ENCODE data around the gene INSC. TPM values are rescaled to one million over a fixed set of nuclear protein-coding genes. Genes with fewer than 3 reads are reported as not detected.

Gene INSC
- total RNA-seq, 1 donor from 2014 or later, result 2.3 TPM

DNA sequence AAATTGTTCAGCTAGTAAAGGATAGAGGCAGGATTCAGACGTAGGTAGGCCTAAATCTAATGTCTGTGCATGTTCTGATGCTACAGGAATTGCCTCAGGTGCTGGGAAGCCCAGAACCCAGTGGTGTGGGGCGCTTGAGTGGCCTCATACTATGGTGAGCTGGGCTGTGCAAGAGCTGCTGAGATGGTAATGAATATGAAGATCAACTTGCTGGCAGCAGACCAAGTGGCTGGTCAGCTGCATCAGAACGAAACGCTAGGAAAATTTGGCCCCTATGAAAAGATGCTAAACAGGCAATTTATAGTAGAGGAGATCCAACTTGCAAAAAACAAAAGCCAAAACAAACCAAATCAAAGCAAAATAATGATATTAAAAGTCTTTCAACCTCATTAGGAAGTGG, 102.7 kb downstream of the INSC start:
- no peak for DNase-seq

- DNase-seq, result no peak
Measured at GRCh38 chr11:15222777-15223176, 108.1 kb downstream of the INSC start.

- no peak for DNase-seq
Measured at GRCh38 chr11:15223318-15223717, 108.6 kb downstream of the INSC start.

- no peak for DNase-seq
Measured at GRCh38 chr11:15224466-15224865, 109.7 kb downstream of the INSC start.

- no peak for DNase-seq
Measured at GRCh38 chr11:15227011-15227410, 112.3 kb downstream of the INSC start.

GRCh38 chr11:15228331-15228849, 113.7 kb downstream of the INSC start:
- no peak for DNase-seq

- DNase-seq, result no peak
Measured at GRCh38 chr11:15229069-15229468, 114.3 kb downstream of the INSC start.

DNA sequence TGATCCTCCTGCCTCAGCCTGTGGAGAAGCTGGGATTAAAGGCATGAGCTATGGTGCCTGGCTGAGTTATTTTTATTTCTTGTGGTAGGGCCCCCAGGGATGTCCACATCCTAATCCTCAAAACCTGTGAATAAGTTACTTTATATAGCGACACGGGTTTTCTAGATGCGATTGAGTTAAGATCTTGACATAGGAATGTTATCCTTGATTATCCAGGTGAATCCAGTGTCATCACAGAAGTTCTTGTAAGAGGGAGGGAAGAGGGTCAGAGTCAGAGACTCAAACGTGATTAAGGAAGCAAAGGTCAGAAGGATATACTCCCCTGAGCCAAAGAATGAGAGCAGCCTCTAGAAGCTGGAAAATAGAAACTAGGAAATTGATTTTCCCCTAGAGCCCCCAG, 117.8 kb downstream of the INSC start:
- no peak for DNase-seq

DNA sequence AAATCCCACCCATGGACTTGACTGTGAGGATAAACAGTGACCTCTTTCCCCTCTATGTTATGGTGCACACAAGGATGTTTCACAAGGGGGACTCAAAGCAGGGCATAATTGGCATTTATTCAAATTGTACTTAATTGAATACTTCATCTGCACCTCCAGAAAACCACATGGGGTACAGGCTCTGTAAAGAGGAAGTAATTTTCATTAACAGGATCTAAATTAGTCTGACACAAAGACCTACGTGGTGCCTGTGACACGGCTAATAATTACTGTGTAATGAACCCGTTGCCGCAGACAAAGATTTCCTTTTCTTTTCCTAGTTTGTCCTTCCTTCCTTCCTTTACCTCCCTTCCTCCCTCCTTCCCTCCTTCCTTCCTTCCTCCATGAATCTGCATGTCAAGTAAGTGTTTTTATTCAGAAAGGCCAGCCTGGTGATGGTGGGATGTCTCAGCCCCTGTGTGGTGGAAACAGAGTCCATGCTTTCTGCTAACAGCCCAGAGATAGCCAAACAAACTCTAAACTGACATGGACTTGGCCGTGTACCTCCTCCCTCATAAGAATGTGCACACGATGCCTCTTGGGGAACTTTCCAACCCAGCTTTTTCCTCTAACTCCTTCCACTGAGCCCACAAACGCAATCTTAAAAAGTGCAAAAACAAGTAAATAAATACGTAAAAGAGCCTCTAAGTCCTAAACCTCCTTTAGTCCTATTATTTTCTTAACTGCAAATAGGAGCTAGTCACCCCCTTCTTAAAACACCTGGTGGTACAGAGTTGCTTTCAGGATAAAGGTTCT, 118.8 kb downstream of the INSC start:
- no peak for DNase-seq

- no peak for DNase-seq
Measured at GRCh38 chr11:15234796-15235195, 120.1 kb downstream of the INSC start.

DNA sequence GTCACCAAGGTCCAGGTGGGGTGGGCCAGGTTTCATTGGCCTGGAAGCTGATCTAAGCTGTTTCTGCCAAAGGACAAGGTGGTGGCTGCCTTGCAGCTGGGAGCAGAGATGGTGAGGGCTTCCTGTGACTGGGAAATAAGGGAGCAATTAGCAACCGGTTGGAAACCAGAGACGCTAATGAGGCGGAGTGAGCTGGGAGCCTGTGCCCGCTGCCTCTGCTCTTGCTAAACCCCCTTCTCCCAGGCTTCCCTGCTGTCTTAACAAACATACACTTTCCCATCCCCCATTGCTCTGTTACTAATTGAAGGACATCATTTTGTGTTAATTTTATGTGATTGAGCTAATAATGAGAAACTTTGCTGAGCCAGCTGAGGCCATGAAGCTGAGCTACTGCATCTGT, 121.8 kb downstream of the INSC start:
- DNase-seq, result no peak

GRCh38 chr11:15238856-15239255, 124.1 kb downstream of the INSC start:
- DNase-seq, result no peak

DNA sequence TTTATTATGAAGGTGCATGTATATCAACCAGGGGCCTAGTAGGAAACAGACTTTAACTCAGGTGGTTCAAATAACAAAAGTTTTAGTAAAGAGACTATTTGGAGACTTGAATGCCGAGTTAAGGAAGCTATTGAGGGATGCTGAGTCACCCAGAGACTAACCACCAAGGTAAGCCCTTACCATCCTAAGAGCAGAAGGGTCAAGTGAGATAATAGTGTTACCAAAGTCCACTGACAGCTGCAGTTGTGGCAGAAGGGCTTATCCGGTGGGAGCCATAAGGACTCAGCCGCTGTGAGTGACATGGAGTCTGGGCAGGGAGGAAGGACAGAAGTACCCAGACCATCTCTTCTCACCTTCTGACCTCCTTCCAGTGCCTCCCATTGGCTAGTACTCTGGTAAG, 134.0 kb downstream of the INSC start:
- DNase-seq, result no peak

GRCh38 chr11:15258433-15259165, 143.9 kb downstream of the INSC start:
- peak; percentile 29 for DNase-seq

GRCh38 chr11:15266999-15267398, 152.3 kb downstream of the INSC start:
- DNase-seq, result no peak

DNA sequence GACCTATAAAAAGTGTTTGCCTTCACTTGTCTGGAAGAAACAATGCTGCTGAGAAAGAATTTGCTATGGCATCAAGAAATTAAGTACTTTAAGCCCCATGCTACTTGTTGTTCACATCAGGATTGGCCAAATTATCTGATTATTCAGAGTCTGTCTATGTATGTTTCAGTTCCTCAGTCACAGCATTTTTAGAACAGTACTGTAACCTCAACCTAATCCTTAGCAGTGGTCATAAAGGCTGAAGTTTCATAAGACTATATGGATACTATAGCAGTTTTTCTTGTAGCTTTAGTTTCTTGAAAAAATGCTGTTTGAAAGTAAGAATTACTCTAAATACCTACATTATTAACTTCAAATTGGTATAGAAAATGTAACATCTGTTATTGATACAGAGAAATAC, 153.9 kb downstream of the INSC start:
- no peak for DNase-seq

DNA sequence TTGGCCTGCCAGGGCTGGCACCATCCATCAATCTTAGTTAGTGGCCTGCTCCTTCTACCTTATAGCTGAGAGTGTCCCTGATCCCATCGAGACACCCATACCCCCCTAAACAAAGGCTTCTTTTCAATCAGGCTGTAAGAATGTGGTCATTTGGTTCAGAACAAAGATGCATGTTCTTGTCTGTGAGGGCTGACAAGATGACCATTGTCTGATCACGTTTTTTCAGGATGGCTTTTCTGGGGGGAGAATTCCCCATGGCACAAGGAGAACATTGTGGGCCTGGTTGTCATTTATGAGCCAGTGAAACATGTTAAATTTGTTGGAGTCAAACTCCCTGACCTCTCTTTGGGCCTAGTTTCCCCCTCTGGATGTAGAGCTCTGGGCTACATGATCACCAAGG, 160.4 kb downstream of the INSC start:
- DNase-seq, result no peak

DNA sequence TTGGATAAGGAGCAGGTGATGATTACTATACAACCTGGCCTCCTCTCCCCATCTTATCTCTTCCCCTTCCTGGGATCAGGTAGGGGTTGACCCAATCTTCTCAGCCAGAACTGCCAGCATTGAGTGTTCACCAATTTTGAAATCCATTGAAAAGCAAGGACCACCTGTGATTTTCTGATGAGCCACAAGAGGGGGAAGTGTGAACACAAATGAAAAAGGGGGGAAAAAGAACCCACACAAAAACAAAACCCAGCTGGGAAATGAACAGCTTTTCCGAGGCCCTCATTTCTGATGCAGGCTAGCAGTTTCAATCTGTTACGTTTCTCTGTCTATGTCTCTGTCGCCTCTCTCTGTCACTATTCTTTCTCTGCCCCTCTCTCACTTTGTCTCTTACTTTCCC, 161.9 kb downstream of the INSC start:
- no peak for DNase-seq

DNA sequence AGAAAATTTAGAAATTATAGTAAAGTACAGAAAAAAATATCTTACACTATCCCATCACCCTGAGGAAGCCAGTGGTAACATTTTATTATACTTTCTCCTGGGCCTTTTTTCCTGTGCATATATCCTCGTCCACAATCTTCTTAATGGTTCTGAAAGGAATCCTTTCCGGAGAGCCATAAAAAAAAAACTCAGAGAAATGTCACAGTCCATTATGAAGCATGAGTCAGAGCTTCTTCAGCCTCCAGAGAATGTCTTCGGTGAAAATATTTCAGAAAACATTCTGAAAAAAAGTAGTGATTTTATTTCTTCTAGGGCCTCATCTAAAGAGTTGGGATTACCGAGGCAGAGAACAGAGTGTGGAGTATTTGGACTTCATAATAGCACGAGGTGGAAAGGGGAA, 163.4 kb downstream of the INSC start:
- no peak for DNase-seq

DNA sequence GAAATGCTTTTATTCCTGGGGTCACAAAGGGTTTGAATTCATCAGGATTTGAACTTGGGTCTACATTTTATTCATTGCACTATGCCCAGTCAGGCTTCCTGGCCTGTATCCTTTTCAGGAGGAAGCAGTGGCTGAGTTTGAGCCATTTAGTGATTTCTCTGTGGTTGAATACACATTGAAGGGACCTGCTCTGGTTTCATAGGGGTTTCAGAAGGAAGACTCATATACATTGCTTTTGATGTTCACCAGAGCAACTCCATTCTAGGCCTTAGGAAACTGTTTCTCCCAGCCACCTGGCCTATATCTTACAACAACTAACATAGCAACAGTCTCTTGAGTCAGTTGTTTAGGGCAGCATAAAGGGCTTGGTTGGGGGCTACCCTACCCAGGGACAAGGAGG, 165.7 kb downstream of the INSC start:
- DNase-seq, result no peak

DNA sequence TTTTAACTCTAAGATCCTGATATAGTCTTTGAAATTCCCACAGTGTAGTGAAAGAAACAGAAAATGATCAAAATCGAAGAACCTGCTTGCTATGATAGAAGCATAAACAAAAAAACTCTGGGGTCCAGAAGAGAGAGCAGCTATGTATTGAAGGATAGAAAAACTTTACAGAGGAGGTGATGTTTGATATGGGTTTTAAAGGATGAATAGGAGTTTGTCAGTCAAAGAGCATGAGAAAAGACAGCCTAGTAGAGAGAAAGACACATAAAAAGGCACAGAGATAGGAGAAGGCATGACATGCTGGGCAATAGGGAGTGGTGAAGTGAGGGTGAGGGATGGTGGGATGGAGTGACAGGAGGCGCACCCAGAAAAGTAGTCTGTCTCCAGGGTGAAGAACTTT, 168.0 kb downstream of the INSC start:
- DNase-seq, result no peak

GRCh38 chr11:15286465-15286864, 171.7 kb downstream of the INSC start:
- no peak for DNase-seq

DNA sequence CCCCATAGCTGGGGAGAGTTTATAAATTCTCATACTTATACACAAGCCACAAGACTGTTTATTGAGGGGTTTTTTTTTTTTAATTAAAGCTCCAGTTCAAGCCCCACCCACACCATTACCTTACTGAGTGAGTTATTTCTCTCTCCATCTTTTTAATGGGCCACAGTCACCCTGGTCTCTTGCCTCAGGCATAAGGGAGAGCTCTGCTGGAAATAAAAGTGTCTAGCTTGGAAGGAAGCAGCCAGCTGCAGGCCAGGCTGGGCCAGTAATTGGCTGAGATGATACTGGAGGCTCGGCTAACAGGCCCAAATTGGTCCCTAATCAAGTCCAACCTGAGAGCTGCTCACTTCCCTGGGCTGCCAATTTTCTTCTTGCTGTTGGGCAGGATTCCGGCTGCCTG, 174.1 kb downstream of the INSC start:
- no peak for DNase-seq

DNA sequence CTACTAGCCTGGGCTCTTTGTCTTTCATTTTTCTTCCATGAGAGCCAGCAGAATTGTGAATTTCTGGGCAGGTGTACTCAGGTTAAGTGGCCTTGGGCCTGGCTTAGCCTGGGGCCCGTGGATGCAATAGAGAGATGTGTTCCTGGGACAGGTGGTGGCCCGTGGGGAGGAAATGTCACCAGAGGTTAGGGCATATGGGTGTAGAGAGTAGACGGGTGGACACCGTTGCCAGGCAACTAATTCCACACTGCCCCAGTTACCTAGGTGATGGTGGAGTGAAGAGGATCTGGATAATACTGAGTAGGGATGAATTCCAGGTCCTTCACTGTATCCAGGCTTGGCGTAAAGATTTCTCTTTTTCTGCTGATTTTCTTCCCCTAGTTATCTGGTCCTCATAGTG, 175.0 kb downstream of the INSC start:
- DNase-seq, result no peak

All from skin of body (tissue), 2 donors.